Prostate gland (tissue), 2 donors: ENCODE measurements around the gene MSH5.

Experiments used
- CTCF ChIP-seq, 4 experiments: fragments of 200-600 bp in 2 of 4; fragments of 450-650 bp in 2 of 4; sonication (generic) in 2 of 4; IDR thresholded peaks; 1 replicate in 3 of 4; 2 replicates in 1 of 4; pipeline ENCODE4 v1.5.1; 2016 to 2019; ENCODE audit warnings: antibody characterized with exemption in 4 of 4, mild to moderate bottlenecking in 2 of 4, moderate library complexity in 2 of 4
- POLR2A ChIP-seq: fragments of 450-650 bp; IDR thresholded peaks from one replicate; pipeline ENCODE4 v1.6.1; 2016; ENCODE audit warnings: antibody characterized with exemption, mild to moderate bottlenecking

GRCh38 chr6:31740397-31741223 is 805 bp downstream of the MSH5 start:
- TF ChIP-seq CTCF (IDR thresholded peaks at IDR 0.05), result no peak
- TF ChIP-seq POLR2A, result no peak
